ENCODE measurements around the gene RYR1.

DNA sequence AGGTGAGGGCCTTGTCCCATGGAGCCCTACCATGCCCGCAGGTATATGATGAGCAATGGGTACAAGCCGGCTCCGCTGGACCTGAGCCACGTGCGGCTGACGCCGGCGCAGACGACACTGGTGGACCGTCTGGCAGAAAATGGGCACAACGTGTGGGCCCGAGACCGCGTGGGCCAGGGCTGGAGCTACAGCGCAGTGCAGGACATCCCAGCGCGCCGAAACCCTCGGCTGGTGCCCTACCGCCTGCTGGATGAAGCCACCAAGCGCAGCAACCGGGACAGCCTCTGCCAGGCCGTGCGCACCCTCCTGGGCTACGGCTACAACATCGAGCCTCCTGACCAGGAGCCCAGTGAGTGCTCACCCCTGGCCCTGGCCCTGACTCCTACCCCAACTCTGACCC lies 32.6 kb downstream of the RYR1 start:
- no peak for TF ChIP-seq YY1 (IDR thresholded peaks at IDR 0.05; ENCODE audit: insufficient read depth, insufficient read length)
- TF ChIP-seq ZNF274 (IDR thresholded peaks at IDR 0.05; ENCODE audit: low read depth, low read length), result no peak

All from NT2/D1 (cell line).